IMR-90 (cell line): Measurements from ENCODE around the gene CD274. TPM values are rescaled to one million over a fixed set of nuclear protein-coding genes. Genes with fewer than 3 reads are reported as not detected.

ENCODE experiments used
- ATAC-seq: fragments of 200-7000 bp; cut with Tn5 transposase; 2 replicates; pipeline ENCODE4 v1.9.1; 2020; ENCODE audit warnings: low read depth, mild to moderate bottlenecking, moderate library complexity
- BruUV-seq: library from RNA; stranded (reverse); fragments of 400-500 nt; replicated peaks from 2 replicates; lab custom pipeline; 2021; lab: Mats Ljungman, UMichigan
- CTCF ChIA-PET: fragments of 300-600 bp; formaldehyde crosslinking; extraction: SDS; loops from one replicate; lab custom pipeline; 2021; ENCODE audit warnings: antibody characterized with exemption; lab: Yijun Ruan, JAX
- POLR2A ChIA-PET: fragments of 300-600 bp; sonication (Branson Sonifier 250); formaldehyde crosslinking; loops from one replicate; lab custom pipeline; 2022; ENCODE audit warnings: antibody characterized with exemption; ENCODE audit not compliant: unreplicated experiment; lab: Charles Lee
- DNase-seq: peaks from one replicate; pipeline ENCODE4 v3.0.0; 2013
- H2AFZ ChIP-seq: replicated peaks from 2 replicates; pipeline ENCODE3; 2013; ENCODE audit warnings: low read length, mild to moderate bottlenecking; ENCODE audit not compliant: poor library complexity
- H2AK5ac ChIP-seq: 2 replicates; pipeline ENCODE4 v1.6.1; 2013; ENCODE audit warnings: low read depth, low read length, inconsistent platforms
- H2AK9ac ChIP-seq: replicated peaks from 2 replicates; pipeline ENCODE3; 2013; ENCODE audit warnings: mild to moderate bottlenecking, low read depth, low read length, moderate library complexity; ENCODE audit not compliant: poor library complexity
- H2BK120ac ChIP-seq: 2 replicates; pipeline ENCODE4 v1.6.1; 2013; ENCODE audit warnings: low read depth, low read length, inconsistent platforms
- H2BK15ac ChIP-seq: 3 replicates; pipeline ENCODE4 v1.6.1; 2013; ENCODE audit warnings: low read depth, low read length, inconsistent platforms
- H2BK20ac ChIP-seq: 2 replicates; pipeline ENCODE4 v1.6.1; 2013; ENCODE audit warnings: low read depth, mild to moderate bottlenecking, inconsistent platforms, low read length, moderate library complexity
- H2BK5ac ChIP-seq: 2 replicates; pipeline ENCODE4 v1.6.1; 2013; ENCODE audit warnings: mild to moderate bottlenecking, low read depth, low read length, inconsistent platforms; ENCODE audit not compliant: poor library complexity, severe bottlenecking
- H3K14ac ChIP-seq: replicated peaks from 2 replicates; pipeline ENCODE4 v1.6.1; 2013; ENCODE audit warnings: low read depth, low read length, inconsistent platforms
- H3K18ac ChIP-seq: 2 replicates; pipeline ENCODE4 v1.6.1; 2013; ENCODE audit warnings: low read depth, low read length, control low read depth
- H3K23ac ChIP-seq: 2 replicates; pipeline ENCODE4 v1.6.1; 2013; ENCODE audit warnings: low read depth, low read length, inconsistent platforms
- H3K27ac ChIP-seq: 2 replicates; pipeline ENCODE4 v1.5.1; 2013; ENCODE audit warnings: mild to moderate bottlenecking, control low read depth, low read length; ENCODE audit not compliant: insufficient read depth
- H3K27me3 ChIP-seq: 2 replicates; pipeline ENCODE4 v1.6.1; 2013; ENCODE audit warnings: low read length; ENCODE audit not compliant: control insufficient read depth, insufficient read depth
- H3K36me3 ChIP-seq: 2 replicates; pipeline ENCODE4 v1.6.1; 2013; ENCODE audit warnings: low read length, mixed read lengths; ENCODE audit not compliant: control insufficient read depth, insufficient read depth
- H3K4ac ChIP-seq: 2 replicates; pipeline ENCODE4 v1.6.1; 2013; ENCODE audit warnings: low read depth, low read length, inconsistent platforms
- H3K4me1 ChIP-seq: 2 replicates; pipeline ENCODE4 v1.6.1; 2013; ENCODE audit warnings: low read length, mixed read lengths; ENCODE audit not compliant: control insufficient read depth, insufficient read depth
- H3K4me2 ChIP-seq: 2 replicates; pipeline ENCODE4 v1.6.1; 2013; ENCODE audit warnings: low read depth, mild to moderate bottlenecking, control low read depth, low read length, moderate library complexity
- H3K4me3 ChIP-seq: 2 replicates; pipeline ENCODE4 v1.5.1; 2013; ENCODE audit warnings: low read depth, mild to moderate bottlenecking, control low read depth, low read length, moderate library complexity; ENCODE audit not compliant: insufficient read depth
- H3K56ac ChIP-seq: 2 replicates; pipeline ENCODE4 v1.6.1; 2013; ENCODE audit warnings: low read length, inconsistent platforms; ENCODE audit not compliant: insufficient read depth; ENCODE audit errors: extremely low read depth
- H3K79me1 ChIP-seq, 2 experiments: 2 replicates each; pipeline ENCODE4 v1.6.1; 2013; ENCODE audit warnings: low read length in 2 of 2, inconsistent platforms in 1 of 2, low read depth in 1 of 2
- H3K9ac ChIP-seq: 2 replicates; pipeline ENCODE4 v1.6.1; 2013; ENCODE audit warnings: low read depth, low read length, control low read depth
- H3K9me1 ChIP-seq: 2 replicates; pipeline ENCODE4 v1.6.1; 2013; ENCODE audit warnings: low read length, inconsistent platforms; ENCODE audit not compliant: insufficient read depth
- H3K9me3 ChIP-seq: 2 replicates; pipeline ENCODE4 v1.6.1; 2013; ENCODE audit warnings: low read length; ENCODE audit not compliant: control insufficient read depth, insufficient read depth
- H4K20me1 ChIP-seq: 2 replicates; pipeline ENCODE4 v1.6.1; 2013; ENCODE audit warnings: low read length, inconsistent platforms; ENCODE audit not compliant: insufficient read depth
- H4K5ac ChIP-seq: 2 replicates; pipeline ENCODE4 v1.6.1; 2013; ENCODE audit warnings: mild to moderate bottlenecking, low read depth, low read length, control low read depth
- H4K8ac ChIP-seq, 2 experiments: 2 replicates each; pipeline ENCODE4 v1.6.1; 2013; ENCODE audit warnings: low read depth in 2 of 2, low read length in 2 of 2, control low read depth in 1 of 2, inconsistent platforms in 1 of 2
- H4K91ac ChIP-seq: 2 replicates; pipeline ENCODE4 v1.6.1; 2013; ENCODE audit warnings: low read depth, low read length, inconsistent platforms; ENCODE audit not compliant: insufficient read depth
- CHD1 ChIP-seq: IDR thresholded peaks from 2 replicates; pipeline ENCODE4 v1.6.1; 2012; ENCODE audit warnings: low read depth, low read length, improper control_type of control experiment
- FOS ChIP-seq: fragments of 150-350 bp; IDR thresholded peaks from 2 replicates; pipeline ENCODE4 v1.6.1; 2016; ENCODE audit warnings: low read depth, low read length
- MAZ ChIP-seq: IDR thresholded peaks from 2 replicates; pipeline ENCODE4 v1.6.1; 2012; ENCODE audit warnings: low read depth, mild to moderate bottlenecking, low read length, improper control_type of control experiment, moderate library complexity, borderline replicate concordance
- RAD21 ChIP-seq: IDR thresholded peaks from 2 replicates; pipeline ENCODE4 v1.6.1; 2012; ENCODE audit warnings: low read length, improper control_type of control experiment
- RFX5 ChIP-seq: IDR thresholded peaks from 2 replicates; pipeline ENCODE4 v1.8.0; 2012; ENCODE audit warnings: low read depth, mild to moderate bottlenecking, low read length, moderate library complexity
- WGBS, 2 experiments: methylation state at CpG; one replicate each; pipeline versions ENCODE4 v1.1.5 to v1.1.7; 2013; ENCODE audit warnings: missing lambda C conversion rate in 2 of 2; ENCODE audit not compliant: insufficient read length in 1 of 2; ENCODE audit errors: extremely low coverage in 2 of 2; 5-methylcytosine and 5-hydroxymethylcytosine counted together
- dilution Hi-C: fragments of 300-500 bp; cut with HindIII; formaldehyde crosslinking; loops from one replicate; pipeline ENCODE4 v1.14.3; 2018; ENCODE audit warnings: low sequenced_read_pairs; ENCODE audit not compliant: unreplicated experiment
- in situ Hi-C: fragments of 300-500 bp; cut with MboI; formaldehyde crosslinking; loops from 3 replicates; pipeline ENCODE4 v1.14.3; 2019; ENCODE audit warnings: low sequenced_read_pairs, inconsistent platforms, mixed read lengths
- intact Hi-C: fragments of 100-400 bp; cut with micrococcal nuclease; formaldehyde crosslinking; loops from 2 replicates; pipeline ENCODE4 v1.10.0; 2022
- polyA plus RNA-seq, 3 experiments: library from polyadenylated mRNA; depleted of rRNA; stranded (reverse); fragments of >200 nt; gene quantifications; 2 replicates each; pipeline ENCODE4 v1.2.3, GENCODE V29; 2012; ENCODE audit warnings: low replicate concordance in 1 of 3
- total RNA-seq: library from RNA; depleted of rRNA; stranded (reverse); fragments of >200 nt; gene quantifications from 2 replicates; pipeline ENCODE4 v1.2.3, GENCODE V29; 2012
- TF ChIP-seq, protein P1 (sequence below): fragments of 150-350 bp; IDR thresholded peaks from 2 replicates; pipeline ENCODE4 v1.6.1; 2016; ENCODE audit warnings: low read depth, mild to moderate bottlenecking, low read length, moderate library complexity, borderline replicate concordance

CD274 gene
- total and polyA plus RNA-seq, 2 of the 4 experiments (the other 2 are of a cell fraction): 17.4 to 19.4 TPM

GRCh38 chr9:5421163-5421562, 29.2 kb upstream of the CD274 start:
- Histone ChIP-seq H2AK5ac (no peak overlapping the region), H3K36me3 (no peaks in the 10 kb centered on the region; the same call in 1 of the 2 replicates), H3K4me3 (no peak overlapping the region), H3K27ac (no peak overlapping the region), H3K4me2 (no peak overlapping the region), H3K23ac (no peak overlapping the region), H2BK120ac (no peak overlapping the region), H2AK9ac (no peak overlapping the region), H4K8ac (no peak overlapping the region), H3K9me1 (peaks cover 9% of the 10 kb centered on the region), H4K20me1 (no peaks in the 10 kb centered on the region), H3K9me3 (no peaks in the 10 kb centered on the region), H3K79me1 (peaks cover 0 to 2% of the 10 kb centered on the region in 2 experiments; a peak in 2 of 4 replicates), H3K14ac (no peak overlapping the region), H2BK20ac (no peak overlapping the region), H2AFZ (no peak overlapping the region), H2BK5ac (no peak overlapping the region), H3K4me1 (no peaks in the 10 kb centered on the region), H3K9ac (no peak overlapping the region), H3K4ac (no peak overlapping the region), H3K56ac (no peak overlapping the region), H4K5ac (no peak overlapping the region), H2BK15ac (no peak overlapping the region), H3K27me3 (no peaks in the 10 kb centered on the region), H3K18ac (no peak overlapping the region), H4K91ac (no peak overlapping the region)
- TF ChIP-seq, protein P1, sequence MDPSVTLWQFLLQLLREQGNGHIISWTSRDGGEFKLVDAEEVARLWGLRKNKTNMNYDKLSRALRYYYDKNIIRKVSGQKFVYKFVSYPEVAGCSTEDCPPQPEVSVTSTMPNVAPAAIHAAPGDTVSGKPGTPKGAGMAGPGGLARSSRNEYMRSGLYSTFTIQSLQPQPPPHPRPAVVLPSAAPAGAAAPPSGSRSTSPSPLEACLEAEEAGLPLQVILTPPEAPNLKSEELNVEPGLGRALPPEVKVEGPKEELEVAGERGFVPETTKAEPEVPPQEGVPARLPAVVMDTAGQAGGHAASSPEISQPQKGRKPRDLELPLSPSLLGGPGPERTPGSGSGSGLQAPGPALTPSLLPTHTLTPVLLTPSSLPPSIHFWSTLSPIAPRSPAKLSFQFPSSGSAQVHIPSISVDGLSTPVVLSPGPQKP: no peak
- TF ChIP-seq CHD1 (no peak), MAZ (no peak), FOS (no peak), RFX5 (no peak), RAD21 (no peak)
- in situ Hi-C loops: no loop called here
- WGBS, 2 experiments: 88% methylated on average over 2 of the region's 2 CpGs; no CpG with 5 or more reads in 1 of the 2 experiments
- BruUV-seq: no TSS peak
- DNase-seq (no peak), ATAC-seq (no peak)
- intact Hi-C loops: no loop called here
- ChIA-PET CTCF (no interaction called here), POLR2A (no interaction called here)
- dilution Hi-C loops: no loop called here
